Motor neuron (in vitro differentiated cells): ENCODE measurements around the gene USP2. TPM values are rescaled to one million over a fixed set of nuclear protein-coding genes. Genes with fewer than 3 reads are reported as not detected.
"Not testable (repeated sequence)": the region's sequence is repeated elsewhere in the genome, so short reads cannot be mapped to it uniquely, and the experiment has no call there.

ENCODE experiments used
- ATAC-seq, 8 experiments: fragments of 200-7000 bp; cut with Tn5 transposase; replicated peaks in 6 of 8; 2 replicates each; pipeline ENCODE4 v1.8.0; 2021; ENCODE audit warnings: mild to moderate bottlenecking in 8 of 8, moderate library complexity in 8 of 8
- H3K27ac ChIP-seq, 2 donors: fragments of 250-450 bp; sonication (Bioruptor Pico); 2 replicates each; pipeline ENCODE4 v1.9.0; 2021; ENCODE audit warnings: antibody characterized with exemption in 2 of 2, mild to moderate bottlenecking in 2 of 2, moderate library complexity in 1 of 2
- H3K4me1 ChIP-seq, 2 donors: fragments of 250-450 bp; sonication (Bioruptor Pico); replicated peaks in 1 of 2; 2 replicates each; pipeline ENCODE4 v1.6.1; 2021; ENCODE audit warnings: antibody characterized with exemption in 2 of 2, mild to moderate bottlenecking in 2 of 2, moderate library complexity in 1 of 2
- H3K4me3 ChIP-seq, 5 donors: fragments of 250-450 bp; sonication (Bioruptor Pico); 2 replicates each; pipeline ENCODE4 v1.9.0; 2021; ENCODE audit warnings: antibody characterized with exemption in 5 of 5, mild to moderate bottlenecking in 5 of 5, moderate library complexity in 4 of 5
- WGBS, 10 experiments: fragments of 450-650 bp; shearing (Covaris generic); methylation state at CpG; one replicate each; pipeline ENCODE4 v1.0.0; 2022; 5-methylcytosine and 5-hydroxymethylcytosine counted together
- in situ Hi-C, 9 experiments: fragments of 400-800 bp; cut with MboI; loops; one replicate each; pipeline ENCODE4 v1.15.0; 2021; ENCODE audit warnings: low sequenced_read_pairs in 9 of 9, low pct_unique_long_range_greater_than_20kb in 2 of 9; ENCODE audit not compliant: unreplicated experiment in 9 of 9
- total RNA-seq, 8 experiments: library from RNA; unstranded; fragments of 300-600 nt; gene quantifications; 2 replicates each; pipeline versions ENCODE4 v1.2.3 to v1.2.4, GENCODE V29; 2022

The USP2 gene
- total RNA-seq, 8 experiments from 2014 or later, result 1.1 to 15.2 (median 2.6) TPM

- peaks cover 12% of the 10 kb centered on the region in 2 donors for H3K4me1 ChIP-seq
- no peak overlapping the region for H3K27ac ChIP-seq
- no peak for ATAC-seq
- H3K4me3 ChIP-seq, result no peak overlapping the region
- WGBS, 10 experiments, result 80 to 100% methylated on average over 1 of the region's 5 CpGs; no CpG with 5 or more reads in 8 of the 10 experiments
- in situ Hi-C loops, result no loop called here
These were observed 37.8 kb upstream of the USP2 start for GRCh38 chr11:119419246-119419645.

DNA sequence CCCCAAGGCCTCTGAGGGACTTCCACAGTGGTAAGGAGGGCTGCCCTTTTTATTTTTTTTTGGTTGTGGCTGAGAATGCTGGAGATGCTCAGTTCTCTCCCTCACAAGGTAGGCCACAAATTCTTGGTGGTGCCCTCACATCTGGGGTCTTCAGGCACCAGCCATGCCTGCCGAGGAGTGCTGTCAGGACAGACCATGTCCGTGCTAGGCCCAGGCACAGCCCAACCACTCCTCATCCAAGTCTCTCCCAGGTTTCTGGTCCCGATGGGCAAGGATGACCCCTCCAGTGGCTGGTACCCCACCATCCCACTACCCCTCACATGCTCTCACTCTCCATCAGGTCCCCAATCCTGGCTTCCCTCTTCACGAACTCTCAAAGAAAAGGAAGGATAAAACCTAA lies 37.3 kb upstream of the USP2 start:
- Histone ChIP-seq H3K4me1 (peaks cover 12% of the 10 kb centered on the region in 2 donors), H3K27ac (no peak overlapping the region), H3K4me3 (no peak overlapping the region)
- in situ Hi-C loops, result no loop called here
- no peak for ATAC-seq
- 93 to 100% methylated on average over 2 of the region's 4 CpGs; no CpG with 5 or more reads in 8 of the 10 experiments for WGBS, 10 experiments

DNA sequence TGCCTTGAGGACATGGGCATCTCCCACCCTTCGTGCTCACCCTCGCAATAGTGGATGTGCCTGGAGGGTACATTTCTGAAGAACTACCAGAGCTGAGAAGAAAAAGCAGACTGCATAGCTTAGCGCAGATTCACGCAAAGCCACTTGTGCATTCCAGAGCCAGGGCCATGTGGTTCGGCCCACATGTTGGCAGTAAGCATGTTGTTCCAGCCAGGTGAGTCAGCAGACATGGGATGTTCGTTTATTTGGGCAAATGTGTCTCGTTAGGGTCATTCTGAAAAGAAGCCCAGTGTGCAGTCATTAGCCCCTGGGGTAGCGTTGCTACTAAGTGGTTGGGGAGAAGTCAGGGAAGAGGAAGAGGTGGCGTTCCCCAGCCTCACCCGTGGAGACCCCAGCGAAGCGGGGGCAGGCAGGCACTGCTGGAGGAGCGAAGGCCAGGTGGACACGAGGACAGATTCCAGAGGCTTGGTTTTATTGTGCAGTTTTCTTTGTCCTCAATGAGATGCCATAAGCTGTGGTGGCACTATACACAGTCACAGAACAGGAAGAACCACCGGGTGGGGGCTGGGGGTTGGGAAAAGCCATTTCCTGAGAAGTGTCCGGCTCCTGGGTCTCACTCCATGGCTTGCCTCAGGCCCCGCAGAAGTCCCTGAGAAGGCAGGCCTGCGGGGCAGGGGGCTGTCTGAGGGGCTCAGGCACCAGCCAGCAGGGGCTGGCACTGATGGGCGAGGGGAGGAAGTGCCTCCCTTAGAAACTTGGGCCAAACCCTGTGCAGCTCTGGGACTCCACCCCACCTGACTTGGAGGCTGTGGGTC lies 36.4 kb upstream of the USP2 start:
- H3K4me1 ChIP-seq, result peaks cover 9 to 10% of the 10 kb centered on the region in 2 donors
- WGBS, 10 experiments, result 8 to 80% (median 80%) methylated on average over 1 to 13 of the region's 19 CpGs; no CpG with 5 or more reads in 4 of the 10 experiments

DNA sequence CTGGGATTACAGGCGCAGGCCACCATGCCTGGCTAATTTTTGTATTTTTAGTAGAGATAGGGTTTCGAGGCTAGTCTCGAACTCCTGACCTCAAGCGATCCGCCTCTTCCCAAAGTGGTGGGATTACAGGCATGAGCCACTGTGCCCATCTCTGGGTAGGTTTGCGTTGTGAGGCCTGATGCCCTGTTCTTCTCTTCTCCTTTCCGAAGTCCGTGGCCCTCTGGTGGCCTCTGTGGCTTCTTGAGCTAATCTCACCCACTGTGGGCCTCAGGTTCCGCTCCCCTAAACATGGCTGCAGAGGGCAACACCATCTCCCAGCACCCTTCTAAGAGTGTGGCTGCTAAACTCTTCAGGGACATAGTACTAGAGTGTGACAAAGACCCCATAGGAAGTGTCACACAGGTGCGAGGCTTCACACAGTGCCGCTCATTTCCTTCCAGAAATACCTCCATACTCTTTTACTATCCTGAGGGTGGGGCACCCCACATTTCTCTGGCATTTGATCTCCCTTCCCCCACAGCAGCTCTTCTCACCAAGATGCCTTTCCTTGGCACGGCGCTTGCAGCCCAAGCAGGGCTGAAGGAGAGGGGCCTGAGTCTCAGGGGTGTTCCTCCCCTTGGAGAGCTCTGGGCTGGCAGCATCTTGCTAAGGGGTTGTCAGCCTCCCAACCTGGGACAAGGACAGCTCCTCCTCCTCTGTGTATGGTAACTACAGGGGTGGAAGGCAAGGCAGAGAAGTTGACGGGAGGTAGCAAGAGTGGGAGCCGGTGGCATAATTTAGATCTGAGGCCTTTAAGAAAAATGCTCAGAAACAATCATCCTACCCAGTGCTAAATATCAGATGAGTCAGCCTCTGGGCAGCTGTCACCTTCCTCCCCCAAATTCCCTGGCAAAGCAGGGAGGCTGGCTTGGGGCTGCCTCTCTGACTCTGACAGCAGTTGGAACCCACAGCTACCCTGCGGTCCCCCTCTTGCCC lies 35.4 kb upstream of the USP2 start:
- in situ Hi-C loops, result no loop called here
- ATAC-seq, result peak in 3 of 8 experiments; percentile 9 to 12 (median 11)
- H3K4me3 ChIP-seq, result no peak overlapping the region

More for the DNA sequence above, 36.4 kb upstream of the USP2 start:
- no peak overlapping the region for H3K27ac ChIP-seq
- H3K4me3 ChIP-seq, result no peak overlapping the region
- ATAC-seq, result peak in 2 of 8 experiments; percentile 4 to 7
- in situ Hi-C loops, result no loop called here

DNA sequence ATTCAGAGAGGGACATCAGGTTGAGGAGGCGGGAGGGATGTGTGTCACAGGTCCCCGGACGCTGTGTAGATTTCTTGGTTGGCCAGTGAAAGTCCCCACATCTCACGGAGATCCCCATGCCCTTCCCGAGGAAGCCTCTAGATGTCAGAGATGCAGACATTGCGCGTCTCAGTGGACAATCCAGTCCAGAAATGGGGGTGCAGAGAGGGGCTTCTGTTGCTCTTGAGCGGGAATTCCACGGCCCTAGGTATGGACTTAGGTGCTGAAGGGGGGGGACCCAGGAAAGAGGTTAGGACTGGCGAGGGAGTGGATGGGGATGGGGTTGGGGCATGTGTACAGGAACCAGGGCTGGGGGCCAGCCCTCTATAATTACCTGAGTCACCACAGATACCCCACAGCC lies 34.5 kb upstream of the USP2 start:
- in situ Hi-C loops, result no loop called here
- WGBS, 10 experiments, result 90 to 100% (median 100%) methylated on average over 1 to 4 of the region's 10 CpGs; no CpG with 5 or more reads in 5 of the 10 experiments
- Histone ChIP-seq H3K4me3 (no peak overlapping the region), H3K27ac (no peak overlapping the region), H3K4me1 (peaks cover 4 to 5% of the 10 kb centered on the region in 2 donors)
- peak in 3 of 8 experiments; percentile 1 to 10 (median 1) for ATAC-seq

More for the DNA sequence above, 35.4 kb upstream of the USP2 start:
- H3K4me1 ChIP-seq, result peaks cover 9 to 10% of the 10 kb centered on the region in 2 donors
- no peak overlapping the region for H3K27ac ChIP-seq
- WGBS, 10 experiments, result 20 to 100% (median 86%) methylated on average over 1 to 7 of the region's 16 CpGs; no CpG with 5 or more reads in 2 of the 10 experiments

GRCh38 chr11:119415517-119415916 lies 34.0 kb upstream of the USP2 start:
- in situ Hi-C loops, result no loop called here
- ATAC-seq, result peak in 1 of 8 experiments; percentile 11

DNA sequence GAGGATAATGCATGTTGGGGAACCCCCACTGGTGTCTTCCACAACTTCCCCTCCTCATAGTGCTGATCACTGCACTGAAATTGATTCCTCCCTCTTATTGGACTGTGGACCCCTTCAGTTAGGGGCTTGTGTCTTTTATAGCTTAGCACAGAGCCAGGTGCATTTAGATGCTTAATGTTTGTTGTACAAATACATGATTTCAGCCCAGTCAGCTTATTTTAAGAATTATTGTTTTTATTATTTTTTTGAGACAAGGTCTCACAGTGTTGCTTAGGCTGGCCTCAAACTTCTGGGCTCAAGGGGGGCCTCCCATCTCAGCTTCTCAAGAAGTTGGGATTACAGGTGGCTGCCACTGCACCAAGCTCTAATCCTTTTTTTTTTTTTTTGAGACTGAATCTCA lies 33.2 kb upstream of the USP2 start:
- ATAC-seq, result no peak
- Histone ChIP-seq H3K4me3 (no peak overlapping the region), H3K27ac (no peak overlapping the region), H3K4me1 (no peaks in the 10 kb centered on the region)
- in situ Hi-C loops, result no loop called here

More at GRCh38 chr11:119415517-119415916, 34.0 kb upstream of the USP2 start:
- no peak overlapping the region for H3K4me3 ChIP-seq
- WGBS, 10 experiments, result 88 to 100% (median 94%) methylated on average over 2 to 3 of the region's 3 CpGs; no CpG with 5 or more reads in 6 of the 10 experiments
- peaks cover 0 to under 1% of the 10 kb centered on the region in 2 donors for H3K4me1 ChIP-seq
- no peak overlapping the region for H3K27ac ChIP-seq

DNA sequence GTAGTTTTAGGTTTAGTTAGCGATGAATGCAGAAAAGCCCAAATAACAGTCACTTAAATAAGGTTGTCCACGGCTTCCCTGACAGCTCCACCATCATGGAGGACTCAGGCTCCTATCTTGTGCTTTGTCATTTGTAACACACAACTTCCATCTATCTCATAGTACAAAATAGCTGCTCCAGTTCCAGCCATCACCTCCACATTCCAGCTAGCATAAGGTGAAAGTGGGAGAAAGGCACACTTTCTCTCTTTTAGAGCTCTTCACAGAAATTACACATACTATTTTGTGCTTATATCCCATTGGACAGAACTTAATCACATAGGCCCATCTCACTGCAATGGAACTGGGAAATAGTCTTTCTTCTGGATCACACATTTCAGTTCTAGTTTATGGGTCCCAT lies 32.8 kb upstream of the USP2 start:
- WGBS, 10 experiments, result 71 to 100% (median 95%) methylated on average over 1 to 2 of the region's 2 CpGs; no CpG with 5 or more reads in 2 of the 10 experiments
- ATAC-seq, result no peak
- in situ Hi-C loops, result no loop called here
- no peaks in the 10 kb centered on the region for H3K4me1 ChIP-seq
- no peak overlapping the region for H3K4me3 ChIP-seq
- no peak overlapping the region for H3K27ac ChIP-seq

DNA sequence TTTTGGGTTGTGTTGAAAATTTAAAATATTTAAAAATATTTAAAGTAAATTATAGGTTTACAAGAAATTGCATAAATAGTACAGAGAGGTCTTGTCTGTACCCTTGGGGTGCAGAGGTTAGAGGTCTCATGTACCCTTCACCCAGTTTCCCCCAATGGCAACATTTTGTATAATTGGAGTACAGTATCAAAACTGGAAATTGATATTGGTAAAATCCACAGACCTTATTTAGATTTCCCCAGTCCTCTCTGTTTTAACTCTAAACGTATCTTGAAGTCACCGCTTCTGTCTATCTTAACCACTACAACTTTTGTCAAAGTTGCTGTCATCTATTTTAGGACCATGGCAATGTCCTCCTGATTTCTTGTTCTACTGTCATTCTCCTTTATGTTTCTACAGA lies 30.6 kb upstream of the USP2 start:
- H3K27ac ChIP-seq, result no peak overlapping the region
- in situ Hi-C loops, result no loop called here
- no peak overlapping the region for H3K4me3 ChIP-seq
- 70 to 100% (median 87%) methylated on average over 2 of the region's 2 CpGs; no CpG with 5 or more reads in 2 of the 10 experiments for WGBS, 10 experiments
- ATAC-seq, result no peak
- no peaks in the 10 kb centered on the region for H3K4me1 ChIP-seq

DNA sequence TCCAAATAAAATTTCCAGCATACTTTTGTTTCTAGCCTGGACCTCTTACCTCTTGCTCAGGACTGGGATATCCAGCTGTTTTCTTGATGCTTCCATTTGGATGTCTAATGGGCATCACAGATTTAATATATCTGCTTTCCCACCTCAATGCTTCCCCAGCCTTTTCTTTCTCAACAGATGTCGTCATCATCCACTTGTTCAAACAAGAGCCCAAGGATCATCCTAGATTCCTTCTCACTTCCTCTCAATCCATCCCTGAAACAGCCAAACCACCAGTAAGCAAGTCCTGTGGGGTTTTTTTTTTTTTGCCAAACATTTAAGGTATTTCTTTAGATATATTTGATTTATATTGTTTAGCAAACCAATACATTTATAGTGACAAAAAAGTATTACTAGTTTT lies 29.0 kb upstream of the USP2 start:
- Histone ChIP-seq H3K27ac (no peak overlapping the region), H3K4me1 (no peaks in the 10 kb centered on the region), H3K4me3 (no peak overlapping the region)
- in situ Hi-C loops, result no loop called here
- 50 to 100% (median 83%) methylated on average over 1 of the region's 1 CpG; no CpG with 5 or more reads in 4 of the 10 experiments for WGBS, 10 experiments
- ATAC-seq, result no peak

- no peak for ATAC-seq
- in situ Hi-C loops, result no loop called here
- no peak overlapping the region for H3K27ac ChIP-seq
- 17 to 100% (median 55%) methylated on average over 1 of the region's 1 CpG; no CpG with 5 or more reads in 4 of the 10 experiments for WGBS, 10 experiments
- H3K4me1 ChIP-seq, result no peaks in the 10 kb centered on the region
- no peak overlapping the region for H3K4me3 ChIP-seq
These were observed 28.2 kb upstream of the USP2 start for GRCh38 chr11:119409731-119410130.

GRCh38 chr11:119406005-119406404 lies 24.5 kb upstream of the USP2 start:
- WGBS, 10 experiments, result 71 to 100% (median 86%) methylated on average over 1 to 3 of the region's 3 CpGs
- Histone ChIP-seq H3K4me3 (no peak overlapping the region), H3K27ac (no peak overlapping the region), H3K4me1 (no peaks in the 10 kb centered on the region)
- peak in 2 of 8 experiments; percentile 77 to 84 for ATAC-seq
- in situ Hi-C loops, result no loop called here

DNA sequence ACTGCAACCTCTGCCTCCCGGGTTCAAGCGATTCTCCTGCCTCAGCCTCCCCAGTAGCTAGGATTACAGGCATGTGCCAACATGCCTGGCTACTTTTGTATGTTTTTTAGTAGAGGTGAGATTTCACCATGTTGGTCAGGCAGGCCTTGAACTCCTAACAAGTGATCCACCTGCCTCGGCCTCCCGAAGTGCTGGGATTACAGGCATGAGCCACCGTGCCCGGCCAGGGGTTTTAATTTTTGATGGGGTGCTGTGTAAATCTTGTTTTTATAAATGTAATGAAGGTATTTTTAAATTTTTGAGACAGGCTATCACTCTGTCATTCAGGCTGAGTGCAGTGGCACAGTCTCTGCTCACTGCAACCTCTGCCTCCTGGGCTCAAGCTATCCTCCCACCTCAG lies 24.0 kb upstream of the USP2 start:
- in situ Hi-C loops, ATAC-seq, H3K27ac ChIP-seq: not testable (repeated sequence)

More for the DNA sequence above, 24.0 kb upstream of the USP2 start:
- WGBS, 10 experiments, result 50 to 100% (median 100%) methylated on average over 1 of the region's 6 CpGs; no CpG with 5 or more reads in 5 of the 10 experiments
- not testable (repeated sequence) for H3K4me1 ChIP-seq, H3K4me3 ChIP-seq
